Prostate gland (tissue), 2 donors: ENCODE results near the gene MPI.

ENCODE experiments used
- POLR2AphosphoS5 ChIP-seq: sonication (generic); formaldehyde crosslinking; IDR thresholded peaks from one replicate; pipeline ENCODE4 v1.6.1; 2017; ENCODE audit warnings: antibody characterized with exemption
- TF ChIP-seq, protein P1 (sequence below), 4 experiments: fragments of 200-600 bp in 2 of 4; fragments of 450-650 bp in 2 of 4; sonication (generic) in 2 of 4; IDR thresholded peaks; 1 replicate in 3 of 4; 2 replicates in 1 of 4; pipeline ENCODE4 v1.5.1; 2016 to 2019; ENCODE audit warnings: antibody characterized with exemption in 4 of 4, mild to moderate bottlenecking in 2 of 4, moderate library complexity in 2 of 4

- TF ChIP-seq, protein P1, sequence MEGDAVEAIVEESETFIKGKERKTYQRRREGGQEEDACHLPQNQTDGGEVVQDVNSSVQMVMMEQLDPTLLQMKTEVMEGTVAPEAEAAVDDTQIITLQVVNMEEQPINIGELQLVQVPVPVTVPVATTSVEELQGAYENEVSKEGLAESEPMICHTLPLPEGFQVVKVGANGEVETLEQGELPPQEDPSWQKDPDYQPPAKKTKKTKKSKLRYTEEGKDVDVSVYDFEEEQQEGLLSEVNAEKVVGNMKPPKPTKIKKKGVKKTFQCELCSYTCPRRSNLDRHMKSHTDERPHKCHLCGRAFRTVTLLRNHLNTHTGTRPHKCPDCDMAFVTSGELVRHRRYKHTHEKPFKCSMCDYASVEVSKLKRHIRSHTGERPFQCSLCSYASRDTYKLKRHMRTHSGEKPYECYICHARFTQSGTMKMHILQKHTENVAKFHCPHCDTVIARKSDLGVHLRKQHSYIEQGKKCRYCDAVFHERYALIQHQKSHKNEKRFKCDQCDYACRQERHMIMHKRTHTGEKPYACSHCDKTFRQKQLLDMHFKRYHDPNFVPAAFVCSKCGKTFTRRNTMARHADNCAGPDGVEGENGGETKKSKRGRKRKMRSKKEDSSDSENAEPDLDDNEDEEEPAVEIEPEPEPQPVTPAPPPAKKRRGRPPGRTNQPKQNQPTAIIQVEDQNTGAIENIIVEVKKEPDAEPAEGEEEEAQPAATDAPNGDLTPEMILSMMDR (IDR thresholded peaks at IDR 0.05): no peak
- TF ChIP-seq POLR2AphosphoS5: no peak
Observed at GRCh38 chr15:74870436-74871215, 19.2 kb upstream of the MPI start.
